ENCODE results near the gene UBA52. TPM values are rescaled to one million over a fixed set of nuclear protein-coding genes. Genes with fewer than 3 reads are reported as not detected.

UBA52 gene
- total RNA-seq, 1 experiment from 2014 or later, result 1,361 TPM

DNA sequence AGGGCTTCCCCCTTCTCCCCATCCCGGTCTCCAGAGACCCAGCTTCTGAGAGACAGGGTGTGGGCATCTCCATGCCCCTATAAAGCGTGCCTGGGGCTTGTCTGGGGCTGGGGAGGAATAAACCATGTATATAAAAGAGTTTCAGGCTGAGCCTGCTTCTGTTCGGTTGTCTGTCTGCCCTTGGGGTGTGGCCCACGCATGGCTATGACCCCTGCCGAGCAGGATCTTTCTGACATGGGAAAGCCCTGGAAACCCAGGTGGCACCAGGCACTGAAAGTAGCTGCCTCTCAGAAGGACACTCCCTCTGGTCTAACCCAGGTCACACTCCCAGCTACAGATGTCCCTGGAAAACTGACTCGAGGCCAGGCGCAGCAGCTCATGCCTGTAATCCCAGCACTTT is 49.2 kb downstream of the UBA52 start:
- POLR2A ChIA-PET, result interaction anchor here (1.5 kb wide), 1 partner anchor 8 kb away, joined by 7 read pairs; the partner anchor contains the start of gene TMEM59L

DNA sequence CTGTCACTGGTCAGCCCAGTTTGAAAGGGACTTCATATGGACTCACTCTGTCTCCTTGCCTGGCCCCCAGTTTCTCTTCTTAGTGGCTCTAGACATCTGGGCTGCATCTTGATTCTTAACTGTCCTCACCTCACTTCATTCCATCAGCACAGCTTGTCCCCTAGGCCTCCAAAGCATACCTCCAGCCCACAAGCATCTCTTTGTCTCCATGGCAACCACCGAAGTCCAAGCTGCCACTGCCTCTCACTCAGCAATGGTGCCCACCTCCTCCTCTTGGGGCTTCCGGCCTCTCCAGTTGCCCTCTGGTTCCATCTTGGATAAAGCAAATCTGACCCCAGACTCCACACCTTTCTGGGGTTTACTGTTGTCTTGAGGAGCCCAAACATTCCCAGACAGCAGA is 55.2 kb downstream of the UBA52 start:
- ChIA-PET CTCF (interaction anchor here (1.3 kb wide), 1 partner anchor 14 kb away, joined by 3 read pairs; the partner anchor contains the start of gene TMEM59L), POLR2A (no interaction called here)
- DNase-seq (ENCODE audit: low spot score) (no peak), ATAC-seq (no peak)
- H3K27me3 Mint-ChIP-seq (ENCODE audit: low read depth), result peaks cover 25% of the 10 kb centered on the region
- H3K4me3 Mint-ChIP-seq, result no peak overlapping the region
- no peaks in the 10 kb centered on the region for H3K4me1 Mint-ChIP-seq
- no peaks in the 10 kb centered on the region for H3K36me3 Mint-ChIP-seq
- no peaks in the 10 kb centered on the region for H3K9me3 Mint-ChIP-seq
- TF ChIP-seq, protein P1, sequence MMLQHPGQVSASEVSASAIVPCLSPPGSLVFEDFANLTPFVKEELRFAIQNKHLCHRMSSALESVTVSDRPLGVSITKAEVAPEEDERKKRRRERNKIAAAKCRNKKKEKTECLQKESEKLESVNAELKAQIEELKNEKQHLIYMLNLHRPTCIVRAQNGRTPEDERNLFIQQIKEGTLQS (CRISPR knock-in tag; conservative IDR thresholded peaks at IDR 0.05), result no peak
- TF ChIP-seq, protein P2, sequence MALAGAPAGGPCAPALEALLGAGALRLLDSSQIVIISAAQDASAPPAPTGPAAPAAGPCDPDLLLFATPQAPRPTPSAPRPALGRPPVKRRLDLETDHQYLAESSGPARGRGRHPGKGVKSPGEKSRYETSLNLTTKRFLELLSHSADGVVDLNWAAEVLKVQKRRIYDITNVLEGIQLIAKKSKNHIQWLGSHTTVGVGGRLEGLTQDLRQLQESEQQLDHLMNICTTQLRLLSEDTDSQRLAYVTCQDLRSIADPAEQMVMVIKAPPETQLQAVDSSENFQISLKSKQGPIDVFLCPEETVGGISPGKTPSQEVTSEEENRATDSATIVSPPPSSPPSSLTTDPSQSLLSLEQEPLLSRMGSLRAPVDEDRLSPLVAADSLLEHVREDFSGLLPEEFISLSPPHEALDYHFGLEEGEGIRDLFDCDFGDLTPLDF (CRISPR knock-in tag; IDR thresholded peaks at IDR 0.05), result no peak
- TF ChIP-seq EMX1 (CRISPR knock-in tag; IDR thresholded peaks at IDR 0.05), result no peak
- no peak for TF ChIP-seq NR1H2 (CRISPR knock-in tag; IDR thresholded peaks at IDR 0.05)
- TF ChIP-seq, protein P3, sequence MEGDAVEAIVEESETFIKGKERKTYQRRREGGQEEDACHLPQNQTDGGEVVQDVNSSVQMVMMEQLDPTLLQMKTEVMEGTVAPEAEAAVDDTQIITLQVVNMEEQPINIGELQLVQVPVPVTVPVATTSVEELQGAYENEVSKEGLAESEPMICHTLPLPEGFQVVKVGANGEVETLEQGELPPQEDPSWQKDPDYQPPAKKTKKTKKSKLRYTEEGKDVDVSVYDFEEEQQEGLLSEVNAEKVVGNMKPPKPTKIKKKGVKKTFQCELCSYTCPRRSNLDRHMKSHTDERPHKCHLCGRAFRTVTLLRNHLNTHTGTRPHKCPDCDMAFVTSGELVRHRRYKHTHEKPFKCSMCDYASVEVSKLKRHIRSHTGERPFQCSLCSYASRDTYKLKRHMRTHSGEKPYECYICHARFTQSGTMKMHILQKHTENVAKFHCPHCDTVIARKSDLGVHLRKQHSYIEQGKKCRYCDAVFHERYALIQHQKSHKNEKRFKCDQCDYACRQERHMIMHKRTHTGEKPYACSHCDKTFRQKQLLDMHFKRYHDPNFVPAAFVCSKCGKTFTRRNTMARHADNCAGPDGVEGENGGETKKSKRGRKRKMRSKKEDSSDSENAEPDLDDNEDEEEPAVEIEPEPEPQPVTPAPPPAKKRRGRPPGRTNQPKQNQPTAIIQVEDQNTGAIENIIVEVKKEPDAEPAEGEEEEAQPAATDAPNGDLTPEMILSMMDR (IDR thresholded peaks at IDR 0.05), result no peak
- TF ChIP-seq ZNF671 (CRISPR knock-in tag; IDR thresholded peaks at IDR 0.05), result no peak
- no peak for TF ChIP-seq TP53 (CRISPR knock-in tag; IDR thresholded peaks at IDR 0.05)
- TF ChIP-seq, protein P4, sequence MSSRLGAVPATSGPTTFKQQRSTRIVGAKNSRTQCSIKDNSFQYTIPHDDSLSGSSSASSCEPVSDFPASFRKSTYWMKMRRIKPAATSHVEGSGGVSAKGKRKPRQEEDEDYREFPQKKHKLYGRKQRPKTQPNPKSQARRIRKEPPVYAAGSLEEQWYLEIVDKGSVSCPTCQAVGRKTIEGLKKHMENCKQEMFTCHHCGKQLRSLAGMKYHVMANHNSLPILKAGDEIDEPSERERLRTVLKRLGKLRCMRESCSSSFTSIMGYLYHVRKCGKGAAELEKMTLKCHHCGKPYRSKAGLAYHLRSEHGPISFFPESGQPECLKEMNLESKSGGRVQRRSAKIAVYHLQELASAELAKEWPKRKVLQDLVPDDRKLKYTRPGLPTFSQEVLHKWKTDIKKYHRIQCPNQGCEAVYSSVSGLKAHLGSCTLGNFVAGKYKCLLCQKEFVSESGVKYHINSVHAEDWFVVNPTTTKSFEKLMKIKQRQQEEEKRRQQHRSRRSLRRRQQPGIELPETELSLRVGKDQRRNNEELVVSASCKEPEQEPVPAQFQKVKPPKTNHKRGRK (CRISPR knock-in tag; IDR thresholded peaks at IDR 0.05; ENCODE audit: borderline replicate concordance), result no peak
- H3K27ac Mint-ChIP-seq, result no peak overlapping the region

More for the DNA sequence above, 49.2 kb downstream of the UBA52 start:
- ATAC-seq (no peak), DNase-seq (ENCODE audit: low spot score) (no peak)
- Mint-ChIP-seq H3K4me3 (no peak overlapping the region), H3K9me3 (peaks cover 7% of the 10 kb centered on the region), H3K4me1 (no peaks in the 10 kb centered on the region), H3K27me3 (ENCODE audit: low read depth) (peaks cover 9% of the 10 kb centered on the region), H3K27ac (no peak overlapping the region), H3K36me3 (peaks cover 5% of the 10 kb centered on the region)
- TF ChIP-seq ESRRA (CRISPR knock-in tag; IDR thresholded peaks at IDR 0.05; ENCODE audit: borderline replicate concordance), result no peak
- TF ChIP-seq, protein P5, sequence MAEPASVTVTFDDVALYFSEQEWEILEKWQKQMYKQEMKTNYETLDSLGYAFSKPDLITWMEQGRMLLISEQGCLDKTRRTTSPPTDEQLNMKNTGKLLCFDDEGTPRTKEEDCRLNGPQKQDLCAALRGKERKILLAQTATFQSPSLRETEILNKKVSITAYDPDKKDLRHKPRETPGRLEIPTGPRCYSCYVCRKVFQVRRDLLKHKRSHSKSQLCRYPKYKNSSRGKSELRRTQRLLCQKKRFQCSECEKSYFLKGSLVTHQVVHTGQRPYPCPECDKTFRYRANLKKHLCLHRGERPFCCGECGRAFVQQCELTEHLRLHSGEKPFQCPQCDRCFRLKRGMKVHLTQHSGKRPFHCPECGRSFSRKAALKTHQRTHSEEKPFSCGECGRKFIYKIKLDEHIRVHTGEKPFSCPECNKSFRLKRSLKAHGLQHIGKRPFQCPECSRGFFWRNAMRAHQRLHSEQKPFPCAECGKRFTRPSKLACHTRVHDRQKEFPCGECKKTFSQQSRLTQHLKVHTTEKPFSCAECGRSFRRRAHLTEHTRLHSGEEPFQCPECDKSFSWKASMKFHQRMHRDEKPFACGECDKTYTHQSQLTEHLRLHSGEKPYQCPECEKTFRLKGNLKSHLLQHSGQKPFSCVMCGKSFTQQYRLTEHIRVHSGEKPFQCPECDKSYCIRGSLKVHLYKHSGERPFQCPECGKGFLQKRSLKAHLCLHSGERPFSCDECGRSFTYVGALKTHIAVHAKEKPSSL (CRISPR knock-in tag; conservative IDR thresholded peaks at IDR 0.05), result no peak
- no peak for TF ChIP-seq ZNF671 (CRISPR knock-in tag; IDR thresholded peaks at IDR 0.05)
- TF ChIP-seq, protein P6, sequence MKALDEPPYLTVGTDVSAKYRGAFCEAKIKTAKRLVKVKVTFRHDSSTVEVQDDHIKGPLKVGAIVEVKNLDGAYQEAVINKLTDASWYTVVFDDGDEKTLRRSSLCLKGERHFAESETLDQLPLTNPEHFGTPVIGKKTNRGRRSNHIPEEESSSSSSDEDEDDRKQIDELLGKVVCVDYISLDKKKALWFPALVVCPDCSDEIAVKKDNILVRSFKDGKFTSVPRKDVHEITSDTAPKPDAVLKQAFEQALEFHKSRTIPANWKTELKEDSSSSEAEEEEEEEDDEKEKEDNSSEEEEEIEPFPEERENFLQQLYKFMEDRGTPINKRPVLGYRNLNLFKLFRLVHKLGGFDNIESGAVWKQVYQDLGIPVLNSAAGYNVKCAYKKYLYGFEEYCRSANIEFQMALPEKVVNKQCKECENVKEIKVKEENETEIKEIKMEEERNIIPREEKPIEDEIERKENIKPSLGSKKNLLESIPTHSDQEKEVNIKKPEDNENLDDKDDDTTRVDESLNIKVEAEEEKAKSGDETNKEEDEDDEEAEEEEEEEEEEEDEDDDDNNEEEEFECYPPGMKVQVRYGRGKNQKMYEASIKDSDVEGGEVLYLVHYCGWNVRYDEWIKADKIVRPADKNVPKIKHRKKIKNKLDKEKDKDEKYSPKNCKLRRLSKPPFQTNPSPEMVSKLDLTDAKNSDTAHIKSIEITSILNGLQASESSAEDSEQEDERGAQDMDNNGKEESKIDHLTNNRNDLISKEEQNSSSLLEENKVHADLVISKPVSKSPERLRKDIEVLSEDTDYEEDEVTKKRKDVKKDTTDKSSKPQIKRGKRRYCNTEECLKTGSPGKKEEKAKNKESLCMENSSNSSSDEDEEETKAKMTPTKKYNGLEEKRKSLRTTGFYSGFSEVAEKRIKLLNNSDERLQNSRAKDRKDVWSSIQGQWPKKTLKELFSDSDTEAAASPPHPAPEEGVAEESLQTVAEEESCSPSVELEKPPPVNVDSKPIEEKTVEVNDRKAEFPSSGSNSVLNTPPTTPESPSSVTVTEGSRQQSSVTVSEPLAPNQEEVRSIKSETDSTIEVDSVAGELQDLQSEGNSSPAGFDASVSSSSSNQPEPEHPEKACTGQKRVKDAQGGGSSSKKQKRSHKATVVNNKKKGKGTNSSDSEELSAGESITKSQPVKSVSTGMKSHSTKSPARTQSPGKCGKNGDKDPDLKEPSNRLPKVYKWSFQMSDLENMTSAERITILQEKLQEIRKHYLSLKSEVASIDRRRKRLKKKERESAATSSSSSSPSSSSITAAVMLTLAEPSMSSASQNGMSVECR (CRISPR knock-in tag; IDR thresholded peaks at IDR 0.05; ENCODE audit: borderline replicate concordance), result no peak
- TF ChIP-seq, protein P7, sequence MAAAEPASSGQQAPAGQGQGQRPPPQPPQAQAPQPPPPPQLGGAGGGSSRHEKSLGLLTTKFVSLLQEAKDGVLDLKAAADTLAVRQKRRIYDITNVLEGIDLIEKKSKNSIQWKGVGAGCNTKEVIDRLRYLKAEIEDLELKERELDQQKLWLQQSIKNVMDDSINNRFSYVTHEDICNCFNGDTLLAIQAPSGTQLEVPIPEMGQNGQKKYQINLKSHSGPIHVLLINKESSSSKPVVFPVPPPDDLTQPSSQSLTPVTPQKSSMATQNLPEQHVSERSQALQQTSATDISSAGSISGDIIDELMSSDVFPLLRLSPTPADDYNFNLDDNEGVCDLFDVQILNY (CRISPR knock-in tag; IDR thresholded peaks at IDR 0.05), result no peak
- CTCF ChIA-PET, result interaction anchor here (0.7 to 0.9 kb wide), 3 partner anchors 14 to 169 kb away, joined by 3 to 4 read pairs (median 3); no protein-coding TSS in a partner anchor

Other genes starting within 250 kb of the UBA52 start
- gene LSM4, start 248.8 kb upstream of the UBA52 start, total RNA-seq (2021), result 373 to 434 TPM (median 409 TPM) in 3 replicates
- 39.2 to 68.1 TPM (median 40.8 TPM) in 3 replicates for gene PGPEP1, start 231.3 kb upstream of the UBA52 start, total RNA-seq (2021)
- 18.3 to 27.3 TPM (median 19.1 TPM) in 3 replicates for gene GDF15, start 185.7 kb upstream of the UBA52 start, total RNA-seq (2021)
- 0.07 to 0.31 TPM (median 0.18 TPM) in 3 replicates for gene LRRC25, start 174.2 kb upstream of the UBA52 start, total RNA-seq (2021)
- gene SSBP4, start 152.5 kb upstream of the UBA52 start, total RNA-seq (2021), result 44.5 to 51.2 TPM (median 47.4 TPM) in 3 replicates
- 236 to 310 TPM (median 307 TPM) in 3 replicates for gene ISYNA1, start 133.7 kb upstream of the UBA52 start, total RNA-seq (2021)
- gene ELL, start 49.8 kb upstream of the UBA52 start, total RNA-seq (2021), result 11.6 to 17.3 TPM (median 13.1 TPM) in 3 replicates
- 345 to 423 TPM (median 410 TPM) in 3 replicates for gene FKBP8, start 28.3 kb upstream of the UBA52 start, total RNA-seq (2021)
- gene KXD1, start 14.0 kb upstream of the UBA52 start, total RNA-seq (2021), result 136 to 155 TPM (median 154 TPM) in 3 replicates
- 90.2 to 107 TPM (median 99.0 TPM) in 3 replicates for gene REX1BD, start 16.9 kb downstream of the UBA52 start, total RNA-seq (2021)
- gene CRLF1, start 34.9 kb downstream of the UBA52 start, total RNA-seq (2021), result 36.4 to 55.8 TPM (median 51.4 TPM) in 3 replicates
- gene TMEM59L, start 41.0 kb downstream of the UBA52 start, total RNA-seq (2021), result 14.8 to 30.0 TPM (median 27.3 TPM) in 3 replicates
- gene KLHL26, start 65.2 kb downstream of the UBA52 start, total RNA-seq (2021), result 13.1 to 14.2 TPM (median 14.2 TPM) in 3 replicates
- gene CRTC1, start 111.8 kb downstream of the UBA52 start, total RNA-seq (2021), result 12.3 to 17.0 TPM (median 16.3 TPM) in 3 replicates
- 0.13 to 0.18 TPM (median 0.16 TPM) in 3 replicates for gene COMP, start 219.4 kb downstream of the UBA52 start, total RNA-seq (2021)

Data from WTC11 (cell line).